Lung microvascular endothelial cell (primary cell): ENCODE measurements around the gene FBXW8. TPM values are rescaled to one million over a fixed set of nuclear protein-coding genes. Genes with fewer than 3 reads are reported as not detected.
"Not testable (repeated sequence)": the region's sequence is repeated elsewhere in the genome, so short reads cannot be mapped to it uniquely, and the experiment has no call there.

ENCODE experiments used
- DNase-seq, 2 donors: peaks; one replicate each; pipeline versions ENCODE4 v3.0.0 to v3.0.0-alpha.2; 2010; ENCODE audit warnings: low read depth in 2 of 2
- total RNA-seq: library from RNA; depleted of rRNA; stranded (reverse); fragments of >200 nt; gene quantifications from 2 replicates; pipeline ENCODE4 v1.2.1, GENCODE V29; 2014

The FBXW8 gene
- total RNA-seq, 1 donor from 2014 or later, result 9.5 TPM

- no peak for DNase-seq
Observed at GRCh38 chr12:117053050-117053400, 142.3 kb downstream of the FBXW8 start.

GRCh38 chr12:117053597-117054201, 142.9 kb downstream of the FBXW8 start:
- DNase-seq, result no peak

- no peak for DNase-seq
Observed at GRCh38 chr12:117054279-117054678, 143.5 kb downstream of the FBXW8 start.

- not testable (repeated sequence) for DNase-seq
Observed at GRCh38 chr12:117057626-117058025, 146.9 kb downstream of the FBXW8 start.

- DNase-seq, result no peak
Observed at GRCh38 chr12:117058442-117059072, 147.8 kb downstream of the FBXW8 start.

- DNase-seq, result no peak
Observed at GRCh38 chr12:117059156-117059555, 148.4 kb downstream of the FBXW8 start.

GRCh38 chr12:117060246-117060928, 149.6 kb downstream of the FBXW8 start:
- no peak for DNase-seq

- DNase-seq, result no peak
Observed at GRCh38 chr12:117060929-117061305, 150.2 kb downstream of the FBXW8 start.

GRCh38 chr12:117061555-117062079, 150.9 kb downstream of the FBXW8 start:
- DNase-seq, result no peak

- no peak for DNase-seq
Observed at GRCh38 chr12:117063162-117063911, 152.6 kb downstream of the FBXW8 start.

- DNase-seq, result no peak
Observed at GRCh38 chr12:117064049-117064448, 153.3 kb downstream of the FBXW8 start.

- no peak for DNase-seq
Observed at GRCh38 chr12:117064596-117064995, 153.8 kb downstream of the FBXW8 start.

- no peak for DNase-seq
Observed at GRCh38 chr12:117067016-117067415, 156.3 kb downstream of the FBXW8 start.

GRCh38 chr12:117067638-117068037, 156.9 kb downstream of the FBXW8 start:
- no peak for DNase-seq

- DNase-seq, result no peak
Observed at GRCh38 chr12:117068492-117068891, 157.7 kb downstream of the FBXW8 start.

GRCh38 chr12:117069101-117069797, 158.5 kb downstream of the FBXW8 start:
- no peak for DNase-seq

- no peak for DNase-seq
Observed at GRCh38 chr12:117069926-117070900, 159.5 kb downstream of the FBXW8 start.

- no peak for DNase-seq
Observed at GRCh38 chr12:117071009-117071408, 160.3 kb downstream of the FBXW8 start.

- no peak for DNase-seq
Observed at GRCh38 chr12:117072106-117072505, 161.4 kb downstream of the FBXW8 start.
